ENCODE measurements around the gene ZDHHC21. TPM values are rescaled to one million over a fixed set of nuclear protein-coding genes. Genes with fewer than 3 reads are reported as not detected.

ZDHHC21 gene
- total and polyA plus RNA-seq, 2 of the 8 experiments (the other 6 are each of a cell fraction or from before 2014, with no cell fraction given): 1.9 to 6.0 TPM

GRCh38 chr9:14715102-14715501 is 21.9 kb upstream of the ZDHHC21 start (continued):
- TF ChIP-seq, protein P1, sequence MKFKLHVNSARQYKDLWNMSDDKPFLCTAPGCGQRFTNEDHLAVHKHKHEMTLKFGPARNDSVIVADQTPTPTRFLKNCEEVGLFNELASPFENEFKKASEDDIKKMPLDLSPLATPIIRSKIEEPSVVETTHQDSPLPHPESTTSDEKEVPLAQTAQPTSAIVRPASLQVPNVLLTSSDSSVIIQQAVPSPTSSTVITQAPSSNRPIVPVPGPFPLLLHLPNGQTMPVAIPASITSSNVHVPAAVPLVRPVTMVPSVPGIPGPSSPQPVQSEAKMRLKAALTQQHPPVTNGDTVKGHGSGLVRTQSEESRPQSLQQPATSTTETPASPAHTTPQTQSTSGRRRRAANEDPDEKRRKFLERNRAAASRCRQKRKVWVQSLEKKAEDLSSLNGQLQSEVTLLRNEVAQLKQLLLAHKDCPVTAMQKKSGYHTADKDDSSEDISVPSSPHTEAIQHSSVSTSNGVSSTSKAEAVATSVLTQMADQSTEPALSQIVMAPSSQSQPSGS (IDR thresholded peaks at IDR 0.05; ENCODE audit: low read length): no peak
- no peak for TF ChIP-seq GTF2F1 (IDR thresholded peaks at IDR 0.05; ENCODE audit: borderline replicate concordance, low read depth, low read length)
- no peak for TF ChIP-seq JUN (IDR thresholded peaks at IDR 0.05; ENCODE audit: low read depth, low read length)
- TF ChIP-seq CTBP2 (IDR thresholded peaks at IDR 0.05; ENCODE audit: borderline replicate concordance, insufficient read depth, insufficient read length, low read length): no peak
- no peak for TF ChIP-seq ZNF274 (IDR thresholded peaks at IDR 0.05; ENCODE audit: borderline replicate concordance, extremely low read depth, low read length)
- TF ChIP-seq RNF2 (IDR thresholded peaks at IDR 0.05; ENCODE audit: borderline replicate concordance, low read depth, low read length, missing control alignments, poor library complexity, severe bottlenecking): no peak
- no peak for TF ChIP-seq JUND (IDR thresholded peaks at IDR 0.05; ENCODE audit: low read length)
- TF ChIP-seq EZH2 (IDR thresholded peaks at IDR 0.05; ENCODE audit: low read depth, low read length, severe bottlenecking): no peak
